ENCODE measurements around the gene AMPD3.

- TF ChIP-seq, protein P1, sequence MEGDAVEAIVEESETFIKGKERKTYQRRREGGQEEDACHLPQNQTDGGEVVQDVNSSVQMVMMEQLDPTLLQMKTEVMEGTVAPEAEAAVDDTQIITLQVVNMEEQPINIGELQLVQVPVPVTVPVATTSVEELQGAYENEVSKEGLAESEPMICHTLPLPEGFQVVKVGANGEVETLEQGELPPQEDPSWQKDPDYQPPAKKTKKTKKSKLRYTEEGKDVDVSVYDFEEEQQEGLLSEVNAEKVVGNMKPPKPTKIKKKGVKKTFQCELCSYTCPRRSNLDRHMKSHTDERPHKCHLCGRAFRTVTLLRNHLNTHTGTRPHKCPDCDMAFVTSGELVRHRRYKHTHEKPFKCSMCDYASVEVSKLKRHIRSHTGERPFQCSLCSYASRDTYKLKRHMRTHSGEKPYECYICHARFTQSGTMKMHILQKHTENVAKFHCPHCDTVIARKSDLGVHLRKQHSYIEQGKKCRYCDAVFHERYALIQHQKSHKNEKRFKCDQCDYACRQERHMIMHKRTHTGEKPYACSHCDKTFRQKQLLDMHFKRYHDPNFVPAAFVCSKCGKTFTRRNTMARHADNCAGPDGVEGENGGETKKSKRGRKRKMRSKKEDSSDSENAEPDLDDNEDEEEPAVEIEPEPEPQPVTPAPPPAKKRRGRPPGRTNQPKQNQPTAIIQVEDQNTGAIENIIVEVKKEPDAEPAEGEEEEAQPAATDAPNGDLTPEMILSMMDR (IDR thresholded peaks at IDR 0.05; ENCODE audit: poor library complexity, severe bottlenecking): no peak
- TF ChIP-seq SMC3 (conservative IDR thresholded peaks at IDR 0.05; ENCODE audit: poor library complexity): no peak
- TF ChIP-seq EZH2 (IDR thresholded peaks at IDR 0.05; ENCODE audit: borderline replicate concordance, insufficient read depth, low read length, poor library complexity, severe bottlenecking): no peak
- TF ChIP-seq EP300 (conservative IDR thresholded peaks at IDR 0.05; ENCODE audit: poor library complexity, severe bottlenecking): no peak
These were observed 48.9 kb downstream of the AMPD3 start for GRCh38 chr11:10503777-10504480.

Measured in neural cell (in vitro differentiated cells).